HepG2 (cell line): ENCODE data around the gene KLF13. TPM values are rescaled to one million over a fixed set of nuclear protein-coding genes. Genes with fewer than 3 reads are reported as not detected.

Source experiments
- ATAC-seq: fragments of 200-7000 bp; cut with Tn5 transposase; 3 replicates; pipeline ENCODE4 v1.9.1; 2020; ENCODE audit warnings: mild to moderate bottlenecking, moderate library complexity
- BruUV-seq: library from RNA; stranded (reverse); fragments of 400-500 nt; replicated peaks from 2 replicates; lab custom pipeline; 2021; lab: Mats Ljungman, UMichigan
- CTCF ChIA-PET: fragments of 300-600 bp; formaldehyde crosslinking; extraction: SDS; loops from one replicate; lab custom pipeline; 2021; ENCODE audit warnings: low total read pairs, inconsistent platforms, low intra/inter-chr PET ratio; lab: Yijun Ruan, JAX
- POLR2A ChIA-PET: fragments of 350-600 bp; sonication (Branson Sonifier 250); formaldehyde crosslinking; loops from one replicate; lab custom pipeline; 2020; ENCODE audit warnings: antibody characterized with exemption, inconsistent platforms; lab: Yijun Ruan, JAX
- DNase-seq: peaks from one replicate; pipeline ENCODE4 v3.0.0-alpha.2; 2015; ENCODE audit warnings: low spot score
- FAIRE-seq: peaks from 3 replicates; lab custom pipeline; 2011; peaks lifted over from hg19 to GRCh38; lab: Jason Lieb, UNC
- H2AFZ ChIP-seq: one replicate; pipeline ENCODE4 v1.6.1; 2011; ENCODE audit warnings: low read length, inconsistent platforms
- H3K27ac ChIP-seq: fragments of 300-600 bp; 3 replicates; pipeline ENCODE4 v1.8.0; 2011; ENCODE audit warnings: mixed run types, mild to moderate bottlenecking, mixed read lengths, low read length, inconsistent platforms; ENCODE audit not compliant: insufficient read depth; ENCODE audit errors: extremely low read length
- H3K27me3 ChIP-seq, 2 experiments: fragments of 200-600 bp in 1 of 2; 2 replicates in 1 of 2; 3 replicates in 1 of 2; pipeline versions ENCODE4 v1.6.0 to v1.8.0; 2011; ENCODE audit warnings: low read length in 2 of 2, mild to moderate bottlenecking in 2 of 2, moderate library complexity in 2 of 2, inconsistent platforms in 1 of 2; ENCODE audit not compliant: insufficient read depth in 2 of 2, control insufficient read depth in 1 of 2
- H3K36me3 ChIP-seq, 2 experiments: fragments of 200-600 bp in 1 of 2; replicated peaks in 1 of 2; 2 replicates in 1 of 2; 3 replicates in 1 of 2; pipeline versions ENCODE4 v1.5.1 to v1.8.0; 2011; ENCODE audit warnings: low read length in 2 of 2, inconsistent platforms in 1 of 2; ENCODE audit not compliant: insufficient read depth in 2 of 2, control insufficient read depth in 1 of 2
- H3K4me1 ChIP-seq: 2 replicates; pipeline ENCODE4 v1.5.1; 2012; ENCODE audit warnings: low read length, inconsistent platforms; ENCODE audit not compliant: insufficient read depth
- H3K4me2 ChIP-seq: 2 replicates; pipeline ENCODE4 v1.6.0; 2011; ENCODE audit warnings: low read depth, low read length, inconsistent platforms
- H3K4me3 ChIP-seq, 3 experiments: fragments of 200-600 bp in 1 of 3; sonication (generic), shearing (Covaris generic) in 1 of 3; replicated peaks in 1 of 3; 2 replicates each; pipeline ENCODE4 v1.5.1; 2011 to 2016; ENCODE audit warnings: low read length in 3 of 3, inconsistent platforms in 2 of 3, low read depth in 2 of 3, mild to moderate bottlenecking in 2 of 3, control low read depth in 1 of 3, mixed read lengths in 1 of 3; ENCODE audit not compliant: insufficient read depth in 1 of 3
- H3K79me2 ChIP-seq: one replicate; pipeline ENCODE4 v1.6.1; 2011; ENCODE audit warnings: low read length, inconsistent platforms; ENCODE audit not compliant: insufficient read depth
- H3K9ac ChIP-seq: 2 replicates; pipeline ENCODE4 v1.6.0; 2011; ENCODE audit warnings: mild to moderate bottlenecking, low read depth, low read length, inconsistent platforms; ENCODE audit not compliant: insufficient read depth
- H3K9me3 ChIP-seq: 2 replicates; pipeline ENCODE4 v1.5.1; 2012; ENCODE audit warnings: mild to moderate bottlenecking, low read length
- H4K20me1 ChIP-seq: 2 replicates; pipeline ENCODE4 v1.6.0; 2011; ENCODE audit warnings: inconsistent platforms, mild to moderate bottlenecking, low read length, moderate library complexity; ENCODE audit not compliant: insufficient read depth
- ETS1 ChIP-seq: sonication (generic); formaldehyde crosslinking; IDR thresholded peaks from 2 replicates; pipeline ENCODE4 v1.4.0; 2020; ENCODE audit warnings: missing genetic modification reagents
- FOXO1 ChIP-seq: sonication (generic); formaldehyde crosslinking; IDR thresholded peaks from 2 replicates; pipeline ENCODE4 v1.4.0; 2020; ENCODE audit warnings: missing genetic modification reagents
- HHEX ChIP-seq: IDR thresholded peaks from 2 replicates; pipeline ENCODE4 v1.6.1; 2016; ENCODE audit warnings: control low read depth
- KDM3A ChIP-seq: IDR thresholded peaks from 2 replicates; pipeline ENCODE4 v1.6.1; 2018; ENCODE audit warnings: low read depth, missing compliant biosample characterization
- MIXL1 ChIP-seq: IDR thresholded peaks from 2 replicates; pipeline ENCODE4 v1.6.1; 2016
- NAIF1 ChIP-seq: sonication (generic); formaldehyde crosslinking; IDR thresholded peaks from 2 replicates; pipeline ENCODE4 v1.5.0; 2020; ENCODE audit warnings: mild to moderate bottlenecking, missing genetic modification reagents, borderline replicate concordance
- PRMT3 ChIP-seq: sonication (generic); formaldehyde crosslinking; IDR thresholded peaks from 2 replicates; pipeline ENCODE4 v1.8.1; 2022; ENCODE audit warnings: low read depth, mild to moderate bottlenecking, moderate library complexity, missing genetic modification reagents, borderline replicate concordance
- TSC22D2 ChIP-seq: sonication (generic); formaldehyde crosslinking; IDR thresholded peaks from 2 replicates; pipeline ENCODE4 v1.5.1; 2020; ENCODE audit warnings: missing genetic modification reagents, mild to moderate bottlenecking, borderline replicate concordance
- ZBTB39 ChIP-seq: sonication (generic); formaldehyde crosslinking; IDR thresholded peaks from 2 replicates; pipeline ENCODE4 v1.5.0; 2020; ENCODE audit warnings: missing genetic modification reagents
- ZNF232 ChIP-seq: sonication (generic); formaldehyde crosslinking; IDR thresholded peaks from 2 replicates; pipeline ENCODE4 v1.4.0; 2020; ENCODE audit warnings: missing genetic modification reagents, borderline replicate concordance
- ZNF34 ChIP-seq: sonication (generic); formaldehyde crosslinking; IDR thresholded peaks from 2 replicates; pipeline ENCODE4 v1.4.0; 2020; ENCODE audit warnings: mild to moderate bottlenecking, missing genetic modification reagents, borderline replicate concordance
- ZNF460 ChIP-seq: sonication (generic); formaldehyde crosslinking; IDR thresholded peaks from 2 replicates; pipeline ENCODE4 v1.5.1; 2020; ENCODE audit warnings: missing genetic modification reagents, mild to moderate bottlenecking, borderline replicate concordance
- ZNF547 ChIP-seq: sonication (generic); formaldehyde crosslinking; IDR thresholded peaks from 2 replicates; pipeline ENCODE4 v1.5.1; 2020; ENCODE audit warnings: mild to moderate bottlenecking, missing genetic modification reagents
- ZNF563 ChIP-seq: sonication (generic); formaldehyde crosslinking; IDR thresholded peaks from 2 replicates; pipeline ENCODE4 v1.8.0; 2022; ENCODE audit warnings: mild to moderate bottlenecking, moderate library complexity, missing genetic modification reagents
- ZNF570 ChIP-seq: sonication (generic); formaldehyde crosslinking; IDR thresholded peaks from 2 replicates; pipeline ENCODE4 v1.4.0; 2020; ENCODE audit warnings: mild to moderate bottlenecking, missing genetic modification reagents, borderline replicate concordance
- ZNF850 ChIP-seq: sonication (generic); formaldehyde crosslinking; conservative IDR thresholded peaks from 2 replicates; pipeline ENCODE4 v1.9.0; 2021; ENCODE audit warnings: mild to moderate bottlenecking, missing genetic modification reagents
- ZNF878 ChIP-seq: sonication (generic); formaldehyde crosslinking; IDR thresholded peaks from 2 replicates; pipeline ENCODE4 v1.8.1; 2023; ENCODE audit warnings: mild to moderate bottlenecking, missing genetic modification reagents, moderate library complexity
- ZSCAN29 ChIP-seq: sonication (generic); formaldehyde crosslinking; conservative IDR thresholded peaks from 2 replicates; pipeline ENCODE4 v1.4.0; 2020; ENCODE audit warnings: mild to moderate bottlenecking, missing genetic modification reagents
- WGBS: methylation state at CpG from one replicate; pipeline ENCODE4 v1.1.6; 2017; ENCODE audit warnings: low lambda C conversion rate; 5-methylcytosine and 5-hydroxymethylcytosine counted together
- in situ Hi-C: cut with HindIII; loops from 2 replicates; pipeline ENCODE4 v1.10.0; 2017; ENCODE audit warnings: low pct_unique_long_range_greater_than_20kb; ENCODE audit not compliant: extremely low pct_ligation_motif_present
- intact Hi-C: fragments of 100-400 bp; cut with micrococcal nuclease; formaldehyde crosslinking; loops from one replicate; pipeline ENCODE4 v1.10.0; 2022; ENCODE audit not compliant: unreplicated experiment
- polyA plus RNA-seq, 8 experiments: library from polyadenylated mRNA; depleted of rRNA in 3 of 8; stranded (reverse) in 7 of 8; unstranded in 1 of 8; fragments of >200 nt; fragmentation: Illumina TruSeq in 4 of 8; extraction: Trizol in 4 of 8; gene quantifications; 2 replicates each; pipeline versions ENCODE4 v1.2.1 to v1.2.3, GENCODE V29; 2011 to 2016; ENCODE audit warnings: low read depth in 4 of 8, missing spikeins in 1 of 8, mixed read lengths in 1 of 8; ENCODE audit not compliant: insufficient read depth in 1 of 8
- total RNA-seq, 5 experiments: library from RNA; depleted of rRNA; stranded (reverse); fragments of >200 nt; fragmentation: Illumina TruSeq; extraction: Trizol; gene quantifications; 2 replicates each; pipeline ENCODE4 v1.2.3, GENCODE V29; 2016; ENCODE audit warnings: low read depth in 1 of 5

KLF13 gene
- total and polyA plus RNA-seq, 2 of the 13 experiments (the other 11 are each of a cell fraction or from before 2014, with no cell fraction given) = 16.8 to 25.1 TPM

GRCh38 chr15:31341071-31341470, 14.4 kb downstream of the KLF13 start:
- H3K4me2 ChIP-seq = no peak overlapping the region
- WGBS = 90% methylated on average over 4 of the region's 4 CpGs
- FAIRE-seq (no peak), ATAC-seq (no peak), DNase-seq (no peak)
- BruUV-seq = no TSS peak
- no peak for TF ChIP-seq HHEX
- TF ChIP-seq ZNF563 (CRISPR knock-in tag) = no peak
- TF ChIP-seq ZNF547 (CRISPR knock-in tag) = no peak
- no peak for TF ChIP-seq FOXO1
- no peak for TF ChIP-seq ETS1 (CRISPR knock-in tag)
- no peak for TF ChIP-seq TSC22D2 (CRISPR knock-in tag)
- TF ChIP-seq PRMT3 = no peak
- TF ChIP-seq ZSCAN29 (CRISPR knock-in tag) = no peak
- TF ChIP-seq ZNF878 (CRISPR knock-in tag) = no peak
- TF ChIP-seq ZNF570 = no peak
- TF ChIP-seq ZBTB39 (CRISPR knock-in tag) = no peak
- no peak for TF ChIP-seq NAIF1
- no peak for TF ChIP-seq ZNF34 (CRISPR knock-in tag)
- TF ChIP-seq MIXL1 (CRISPR knock-in tag) = no peak
- TF ChIP-seq ZNF850 (CRISPR knock-in tag) = no peak
- TF ChIP-seq ZNF460 = no peak
- TF ChIP-seq ZNF232 (CRISPR knock-in tag) = no peak
- no peak for TF ChIP-seq KDM3A (CRISPR knock-in tag)
- H4K20me1 ChIP-seq = peaks cover 49% of the 10 kb centered on the region; the same call in 1 of the 2 replicates
- H3K4me3 ChIP-seq = no peak overlapping the region
- peaks cover 46% of the 10 kb centered on the region for H3K4me1 ChIP-seq
- peaks cover 74% of the 10 kb centered on the region for H3K79me2 ChIP-seq
- H3K27ac ChIP-seq = no peak overlapping the region
- H3K9ac ChIP-seq = no peak overlapping the region
- POLR2A ChIA-PET = no interaction called here
- H3K27me3 ChIP-seq = no peaks in the 10 kb centered on the region
- no peaks in the 10 kb centered on the region for H3K9me3 ChIP-seq
- CTCF ChIA-PET = no interaction called here
- H3K36me3 ChIP-seq = peaks cover 0 to 12% of the 10 kb centered on the region in 2 experiments; a peak in 1 of 5 replicates
- in situ Hi-C loops (no loop called here), intact Hi-C loops (no loop called here)
- H2AFZ ChIP-seq = no peak overlapping the region
